Measurements from ENCODE around the gene WDR13. TPM values are rescaled to one million over a fixed set of nuclear protein-coding genes. Genes with fewer than 3 reads are reported as not detected.

Gene WDR13
- total RNA-seq, 1 donor from 2014 or later, result 96.1 TPM

- Mint-ChIP-seq H3K27me3 (no peaks in the 10 kb centered on the region), H3K9me3 (no peaks in the 10 kb centered on the region), H3K4me3 (no peak overlapping the region), H3K27ac (no peak overlapping the region), H3K4me1 (ENCODE audit: unreplicated experiment) (no peaks in the 10 kb centered on the region), H3K36me3 (no peaks in the 10 kb centered on the region)
- no peak for DNase-seq (ENCODE audit: extremely low spot score, unreplicated experiment)
- no peak for TF ChIP-seq CTCF (conservative IDR thresholded peaks at IDR 0.05)
These were observed 7.7 kb upstream of the WDR13 start for GRCh38 chrX:48589482-48590162.

GRCh38 chrX:48590203-48591103 is 6.8 kb upstream of the WDR13 start:
- Mint-ChIP-seq H3K27ac (no peak overlapping the region), H3K9me3 (no peaks in the 10 kb centered on the region)

DNA sequence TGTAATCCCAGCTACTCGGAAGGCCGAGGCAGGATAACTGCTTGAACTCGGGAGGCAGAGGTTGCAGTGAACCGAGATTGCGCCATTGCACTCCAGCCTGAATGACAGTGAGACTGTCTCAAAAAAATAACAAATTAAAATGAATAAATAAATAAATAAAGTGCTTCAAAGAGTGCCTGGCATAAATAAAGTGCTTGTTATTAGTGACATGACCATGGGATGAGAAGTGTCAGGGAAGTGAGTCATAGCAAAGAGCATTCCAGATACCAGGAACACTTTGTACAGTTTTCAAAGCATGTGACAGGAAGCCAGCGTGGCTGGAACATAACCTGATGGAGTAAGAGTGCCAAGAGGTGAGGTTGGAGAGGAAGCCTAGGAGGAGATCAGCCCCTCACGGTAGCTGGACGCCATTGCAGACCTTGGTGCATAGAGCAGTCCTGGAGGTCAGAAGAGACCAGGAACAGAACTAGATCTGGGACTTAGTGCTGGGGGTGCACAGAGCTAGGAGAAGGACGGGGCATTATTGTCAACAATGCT is 6.0 kb upstream of the WDR13 start:
- Mint-ChIP-seq H3K9me3 (no peaks in the 10 kb centered on the region), H3K27ac (no peak overlapping the region), H3K4me3 (no peak overlapping the region), H3K4me1 (ENCODE audit: unreplicated experiment) (no peaks in the 10 kb centered on the region), H3K27me3 (no peaks in the 10 kb centered on the region), H3K36me3 (no peaks in the 10 kb centered on the region)
- TF ChIP-seq CTCF (conservative IDR thresholded peaks at IDR 0.05), result no peak
- DNase-seq (ENCODE audit: extremely low spot score, unreplicated experiment), result no peak

More at GRCh38 chrX:48590203-48591103, 6.8 kb upstream of the WDR13 start:
- H3K36me3 Mint-ChIP-seq, result no peaks in the 10 kb centered on the region
- DNase-seq (ENCODE audit: extremely low spot score, unreplicated experiment), result no peak
- H3K4me1 Mint-ChIP-seq (ENCODE audit: unreplicated experiment), result no peaks in the 10 kb centered on the region
- no peaks in the 10 kb centered on the region for H3K27me3 Mint-ChIP-seq
- TF ChIP-seq CTCF (conservative IDR thresholded peaks at IDR 0.05), result no peak
- H3K4me3 Mint-ChIP-seq, result no peak overlapping the region

GRCh38 chrX:48592971-48593370 is 4.3 kb upstream of the WDR13 start:
- H3K27me3 Mint-ChIP-seq, result no peaks in the 10 kb centered on the region
- H3K4me3 Mint-ChIP-seq, result no peak overlapping the region
- H3K9me3 Mint-ChIP-seq, result peaks cover 4% of the 10 kb centered on the region
- no peak for DNase-seq (ENCODE audit: extremely low spot score, unreplicated experiment)
- H3K27ac Mint-ChIP-seq, result no peak overlapping the region
- TF ChIP-seq CTCF (conservative IDR thresholded peaks at IDR 0.05), result no peak
- peaks cover 5% of the 10 kb centered on the region for H3K4me1 Mint-ChIP-seq (ENCODE audit: unreplicated experiment)
- H3K36me3 Mint-ChIP-seq, result peaks cover 7% of the 10 kb centered on the region

DNA sequence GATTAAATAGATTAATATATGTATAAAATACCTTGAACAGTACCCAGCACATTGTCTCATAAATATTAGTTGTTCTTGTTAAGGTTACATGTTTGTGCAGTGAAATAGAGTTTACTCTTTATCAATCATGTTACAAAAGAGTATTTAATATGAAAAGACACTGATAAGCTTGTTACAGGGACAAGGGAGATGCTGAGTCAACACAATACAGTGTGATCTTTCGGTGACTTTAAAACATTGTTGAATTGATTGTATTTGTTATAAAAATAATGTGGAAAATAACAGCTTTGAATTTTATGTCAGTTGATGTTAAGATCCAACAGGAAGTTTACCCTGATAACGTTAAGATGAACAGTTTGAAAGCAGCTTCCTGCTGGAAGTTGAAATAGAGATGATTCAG is 1.4 kb upstream of the WDR13 start:
- no peak for TF ChIP-seq CTCF (conservative IDR thresholded peaks at IDR 0.05)
- Mint-ChIP-seq H3K4me3 (no peak overlapping the region), H3K4me1 (ENCODE audit: unreplicated experiment) (peaks cover 10% of the 10 kb centered on the region), H3K27ac (no peak overlapping the region), H3K9me3 (peaks cover 4% of the 10 kb centered on the region), H3K27me3 (no peaks in the 10 kb centered on the region), H3K36me3 (peaks cover 9% of the 10 kb centered on the region)
- no peak for DNase-seq (ENCODE audit: extremely low spot score, unreplicated experiment)

Data from type B pancreatic cell (in vitro differentiated cells).